ENCODE measurements around the gene ELOVL1. TPM values are rescaled to one million over a fixed set of nuclear protein-coding genes. Genes with fewer than 3 reads are reported as not detected.

ELOVL1 gene
- total and polyA plus RNA-seq, 2 of the 13 experiments (the other 11 are each of a cell fraction or from before 2014, with no cell fraction given), result 55.2 to 77.4 TPM

- TF ChIP-seq, protein P1, sequence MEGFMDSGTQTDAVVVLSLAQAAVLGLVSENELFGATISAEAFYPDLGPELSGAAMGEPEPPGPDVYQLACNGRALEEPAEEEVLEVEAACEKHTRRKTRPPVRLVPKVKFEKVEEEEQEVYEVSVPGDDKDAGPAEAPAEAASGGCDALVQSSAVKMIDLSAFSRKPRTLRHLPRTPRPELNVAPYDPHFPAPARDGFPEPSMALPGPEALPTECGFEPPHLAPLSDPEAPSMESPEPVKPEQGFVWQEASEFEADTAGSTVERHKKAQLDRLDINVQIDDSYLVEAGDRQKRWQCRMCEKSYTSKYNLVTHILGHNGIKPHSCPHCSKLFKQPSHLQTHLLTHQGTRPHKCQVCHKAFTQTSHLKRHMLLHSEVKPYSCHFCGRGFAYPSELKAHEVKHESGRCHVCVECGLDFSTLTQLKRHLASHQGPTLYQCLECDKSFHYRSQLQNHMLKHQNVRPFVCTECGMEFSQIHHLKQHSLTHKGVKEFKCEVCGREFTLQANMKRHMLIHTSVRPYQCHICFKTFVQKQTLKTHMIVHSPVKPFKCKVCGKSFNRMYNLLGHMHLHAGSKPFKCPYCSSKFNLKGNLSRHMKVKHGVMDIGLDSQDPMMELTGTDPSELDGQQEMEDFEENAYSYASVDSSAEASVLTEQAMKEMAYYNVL (CRISPR knock-in tag; IDR thresholded peaks at IDR 0.05; ENCODE audit: borderline replicate concordance), result peak; percentile 40; the same call in 1 of the 2 replicates
- TF ChIP-seq ASH2L (IDR thresholded peaks at IDR 0.05; ENCODE audit: insufficient read length, low read depth, low read length) (no peak), TBL1XR1 (IDR thresholded peaks at IDR 0.05; ENCODE audit: borderline replicate concordance, low read length, partially characterized antibody) (no peak), ZNF280D (CRISPR knock-in tag; IDR thresholded peaks at IDR 0.05) (no peak), ERF (CRISPR knock-in tag; IDR thresholded peaks at IDR 0.05) (no peak), TMF1 (CRISPR knock-in tag; IDR thresholded peaks at IDR 0.05; ENCODE audit: low read depth) (no peak), RELA (CRISPR knock-in tag; IDR thresholded peaks at IDR 0.05) (no peak), ZNF776 (CRISPR knock-in tag; IDR thresholded peaks at IDR 0.05) (peak; percentile 49; the same call in 1 of the 2 replicates), ZNF24 (IDR thresholded peaks at IDR 0.05) (no peak), KMT2A (CRISPR knock-in tag; IDR thresholded peaks at IDR 0.05) (no peak), ZNF333 (CRISPR knock-in tag; IDR thresholded peaks at IDR 0.05; ENCODE audit: borderline replicate concordance) (0 out of 2 replicates have a peak, but pooled peaks have one; percentile 20), ZBTB42 (CRISPR knock-in tag; IDR thresholded peaks at IDR 0.05) (no peak), NR2F2 (IDR thresholded peaks at IDR 0.05; ENCODE audit: borderline replicate concordance, low read depth) (no peak)
- TF ChIP-seq, protein P2, sequence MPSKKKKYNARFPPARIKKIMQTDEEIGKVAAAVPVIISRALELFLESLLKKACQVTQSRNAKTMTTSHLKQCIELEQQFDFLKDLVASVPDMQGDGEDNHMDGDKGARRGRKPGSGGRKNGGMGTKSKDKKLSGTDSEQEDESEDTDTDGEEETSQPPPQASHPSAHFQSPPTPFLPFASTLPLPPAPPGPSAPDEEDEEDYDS (CRISPR knock-in tag; IDR thresholded peaks at IDR 0.05), result no peak; the same call in 1 of the 2 replicates
- TF ChIP-seq, protein P3, sequence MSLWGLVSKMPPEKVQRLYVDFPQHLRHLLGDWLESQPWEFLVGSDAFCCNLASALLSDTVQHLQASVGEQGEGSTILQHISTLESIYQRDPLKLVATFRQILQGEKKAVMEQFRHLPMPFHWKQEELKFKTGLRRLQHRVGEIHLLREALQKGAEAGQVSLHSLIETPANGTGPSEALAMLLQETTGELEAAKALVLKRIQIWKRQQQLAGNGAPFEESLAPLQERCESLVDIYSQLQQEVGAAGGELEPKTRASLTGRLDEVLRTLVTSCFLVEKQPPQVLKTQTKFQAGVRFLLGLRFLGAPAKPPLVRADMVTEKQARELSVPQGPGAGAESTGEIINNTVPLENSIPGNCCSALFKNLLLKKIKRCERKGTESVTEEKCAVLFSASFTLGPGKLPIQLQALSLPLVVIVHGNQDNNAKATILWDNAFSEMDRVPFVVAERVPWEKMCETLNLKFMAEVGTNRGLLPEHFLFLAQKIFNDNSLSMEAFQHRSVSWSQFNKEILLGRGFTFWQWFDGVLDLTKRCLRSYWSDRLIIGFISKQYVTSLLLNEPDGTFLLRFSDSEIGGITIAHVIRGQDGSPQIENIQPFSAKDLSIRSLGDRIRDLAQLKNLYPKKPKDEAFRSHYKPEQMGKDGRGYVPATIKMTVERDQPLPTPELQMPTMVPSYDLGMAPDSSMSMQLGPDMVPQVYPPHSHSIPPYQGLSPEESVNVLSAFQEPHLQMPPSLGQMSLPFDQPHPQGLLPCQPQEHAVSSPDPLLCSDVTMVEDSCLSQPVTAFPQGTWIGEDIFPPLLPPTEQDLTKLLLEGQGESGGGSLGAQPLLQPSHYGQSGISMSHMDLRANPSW (CRISPR knock-in tag; IDR thresholded peaks at IDR 0.05; ENCODE audit: borderline replicate concordance), result no peak
- TF ChIP-seq, protein P4, sequence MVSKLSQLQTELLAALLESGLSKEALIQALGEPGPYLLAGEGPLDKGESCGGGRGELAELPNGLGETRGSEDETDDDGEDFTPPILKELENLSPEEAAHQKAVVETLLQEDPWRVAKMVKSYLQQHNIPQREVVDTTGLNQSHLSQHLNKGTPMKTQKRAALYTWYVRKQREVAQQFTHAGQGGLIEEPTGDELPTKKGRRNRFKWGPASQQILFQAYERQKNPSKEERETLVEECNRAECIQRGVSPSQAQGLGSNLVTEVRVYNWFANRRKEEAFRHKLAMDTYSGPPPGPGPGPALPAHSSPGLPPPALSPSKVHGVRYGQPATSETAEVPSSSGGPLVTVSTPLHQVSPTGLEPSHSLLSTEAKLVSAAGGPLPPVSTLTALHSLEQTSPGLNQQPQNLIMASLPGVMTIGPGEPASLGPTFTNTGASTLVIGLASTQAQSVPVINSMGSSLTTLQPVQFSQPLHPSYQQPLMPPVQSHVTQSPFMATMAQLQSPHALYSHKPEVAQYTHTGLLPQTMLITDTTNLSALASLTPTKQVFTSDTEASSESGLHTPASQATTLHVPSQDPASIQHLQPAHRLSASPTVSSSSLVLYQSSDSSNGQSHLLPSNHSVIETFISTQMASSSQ (IDR thresholded peaks at IDR 0.05; ENCODE audit: low read depth), result no peak
- TF ChIP-seq, protein P4 (CRISPR knock-in tag; IDR thresholded peaks at IDR 0.05; ENCODE audit: borderline replicate concordance), result no peak
These were observed 1.2 kb downstream of the ELOVL1 start (continued) for GRCh38 chr1:43366601-43367025.
